ENCODE data around the gene HES3. TPM values are rescaled to one million over a fixed set of nuclear protein-coding genes. Genes with fewer than 3 reads are reported as not detected.

The HES3 gene
- total and polyA plus RNA-seq, 2 donors (not counting 1 experiment from before 2014, with no cell fraction given) = not detected

GRCh38 chr1:6199298-6200187 is 44.4 kb upstream of the HES3 start, which contains the start of gene RPL22:
RPL22 (minus strand) TSS chr1:6199595; CDS start chr1:6199573, 22 bp downstream.
- Histone ChIP-seq H3K9me3 (ENCODE audit: control extremely low read depth in 1 of 3, control insufficient read depth in 2 of 3, insufficient read depth in 1 of 3, low read length in 2 of 3) (peaks cover 0 to 4% (median 0%) of the 10 kb centered on the region in 3 donors), H3K9ac (ENCODE audit: low read length) (peak within 1 kb of the TSS; percentile 93), H3K27ac (ENCODE audit: low read length in 2 of 2) (peak within 1 kb of the TSS; percentile 44 to 83), H3K4me3 (ENCODE audit: control extremely low read depth in 1 of 5, extremely low read depth in 1 of 5, insufficient read depth in 1 of 5, low read depth in 2 of 5, low read length in 4 of 5) (peak within 1 kb of the TSS; percentile 75 to 99 (median 89)), H3K4me1 (ENCODE audit: control insufficient read depth in 2 of 2, insufficient read depth in 2 of 2, low read length in 2 of 2) (peaks cover 23 to 24% of the 10 kb centered on the region in 2 donors), H3K36me3 (replicated peaks in 1 of 2; ENCODE audit: control extremely low read depth in 1 of 2, control insufficient read depth in 1 of 2, extremely low read depth in 1 of 2, insufficient read depth in 2 of 2, low read length in 1 of 2) (peaks cover 0 to 22% of the 10 kb centered on the region in 2 experiments), H3K4me2 (replicated peaks; ENCODE audit: low read depth, low read length, poor library complexity, severe bottlenecking) (peak within 1 kb of the TSS; percentile 92), H4K20me1 (ENCODE audit: control insufficient read depth, insufficient read depth, low read length, poor library complexity, severe bottlenecking) (peaks cover 46% of the 10 kb centered on the region), H2AFZ (ENCODE audit: insufficient read depth, low read depth, low read length, poor library complexity, severe bottlenecking) (peak within 1 kb of the TSS; percentile 83), H3K79me2 (ENCODE audit: control insufficient read depth, insufficient read depth, low read length) (peaks cover 64% of the 10 kb centered on the region), H3K27me3 (replicated peaks in 1 of 4; ENCODE audit: control extremely low read depth in 1 of 4, control insufficient read depth in 3 of 4, insufficient read depth in 4 of 4, low read length in 3 of 4) (peaks cover 0 to 3% (median under 1%) of the 10 kb centered on the region in 4 experiments)
- intact Hi-C loops (cut with micrococcal nuclease) = loop anchor here (1.0 to 10.0 kb wide), 7 partner anchors 9 to 585 kb away; partner anchors contain the start of genes ACOT7, CAMTA1, DNAJC11 and ICMT
- Mint-ChIP-seq H3K4me3 (peak within 1 kb of the TSS; percentile 90), H3K27ac (peak within 1 kb of the TSS; percentile 96), H3K4me1 (peaks cover 39% of the 10 kb centered on the region), H3K9me3 (ENCODE audit: insufficient read depth) (no peaks in the 10 kb centered on the region), H3K27me3 (peaks cover 6% of the 10 kb centered on the region)
- ATAC-seq (ENCODE audit: low read depth) = peak; percentile 93
- CTCF ChIA-PET = interaction anchor here (1.0 to 1.6 kb wide), 2 partner anchors 14 to 35 kb away, joined by 4 to 6 read pairs; no protein-coding TSS in a partner anchor
- TF ChIP-seq CTCF (IDR thresholded peaks at IDR 0.05) = no peak
- TF ChIP-seq EZH2 (IDR thresholded peaks at IDR 0.05; ENCODE audit: borderline replicate concordance, insufficient read depth, low read depth, low read length, poor library complexity, severe bottlenecking) = no peak
- POLR2A ChIA-PET = interaction anchor here (1.3 kb wide), 1 partner anchor 174 kb away, joined by 3 read pairs; no protein-coding TSS in a partner anchor
- peak; percentile 98 for DNase-seq
- WGBS (ENCODE audit: insufficient coverage) = 3% methylated on average over 51 of the region's 53 CpGs
